Stomach (tissue), 4 donors: ENCODE measurements around the gene RPS25.

ENCODE experiments used
- CTCF ChIP-seq, 7 experiments: fragments of 450-650 bp in 4 of 7; fragments of 200-600 bp in 3 of 7; sonication (generic) in 3 of 7; IDR thresholded peaks; one replicate each; pipeline ENCODE4 v1.5.1; 2016 to 2019; ENCODE audit warnings: antibody characterized with exemption in 7 of 7, control low read depth in 2 of 7, mild to moderate bottlenecking in 1 of 7
- EP300 ChIP-seq: sonication (generic); formaldehyde crosslinking; IDR thresholded peaks from one replicate; pipeline ENCODE4 v1.6.1; 2017; ENCODE audit warnings: antibody characterized with exemption
- POLR2AphosphoS5 ChIP-seq, 3 donors: sonication (generic); formaldehyde crosslinking; IDR thresholded peaks; one replicate each; pipeline ENCODE4 v1.6.1; 2016; ENCODE audit warnings: antibody characterized with exemption in 3 of 3

GRCh38 chr11:119062779-119063178 is 44.6 kb upstream of the RPS25 start:
- TF ChIP-seq CTCF (IDR thresholded peaks at IDR 0.05) (no peak), POLR2AphosphoS5 (IDR thresholded peaks at IDR 0.05) (no peak), EP300 (no peak)
